22Rv1 (cell line): ENCODE measurements around the gene IQCE.

Experiments used
- H3K27ac ChIP-seq: fragments of 450-650 bp; 2 replicates; pipeline ENCODE4 v1.5.1; 2017
- CTCF ChIP-seq: fragments of 450-650 bp; IDR thresholded peaks from 2 replicates; pipeline ENCODE4 v1.5.1; 2017; ENCODE audit warnings: mild to moderate bottlenecking
- ZFX ChIP-seq: fragments of 450-650 bp; IDR thresholded peaks from 2 replicates; pipeline ENCODE4 v1.6.1; 2017; ENCODE audit warnings: antibody characterized with exemption, borderline replicate concordance

The IQCE gene

GRCh38 chr7:2651336-2651735, 92.6 kb downstream of the IQCE start:
- no peak overlapping the region for H3K27ac ChIP-seq
- TF ChIP-seq CTCF (no peak), ZFX (no peak)

- no peak for TF ChIP-seq CTCF
- no peak for TF ChIP-seq ZFX
- H3K27ac ChIP-seq: no peak overlapping the region
These were observed 93.3 kb downstream of the IQCE start for GRCh38 chr7:2651847-2652735.

- TF ChIP-seq ZFX: no peak
- no peak overlapping the region for H3K27ac ChIP-seq
These were observed 93.9 kb downstream of the IQCE start for GRCh38 chr7:2652736-2653060.

GRCh38 chr7:2654059-2654458, 95.3 kb downstream of the IQCE start:
- TF ChIP-seq ZFX (no peak), CTCF (no peak)
- no peak overlapping the region for H3K27ac ChIP-seq

- TF ChIP-seq CTCF (no peak), ZFX (no peak)
- H3K27ac ChIP-seq: no peak overlapping the region
These were observed 97.3 kb downstream of the IQCE start for GRCh38 chr7:2655870-2656614.

GRCh38 chr7:2657208-2657607, 98.4 kb downstream of the IQCE start:
- TF ChIP-seq ZFX (no peak), CTCF (no peak)

GRCh38 chr7:2657920-2658671, 99.3 kb downstream of the IQCE start:
- H3K27ac ChIP-seq: no peak overlapping the region
- TF ChIP-seq ZFX (no peak), CTCF (no peak)

More at GRCh38 chr7:2657208-2657607, 98.4 kb downstream of the IQCE start:
- no peak overlapping the region for H3K27ac ChIP-seq
